GM18511 (cell line): ENCODE results near the gene PLCG2.

Experiments used
- ATAC-seq: cut with Tn5 transposase; IDR thresholded peaks from one replicate; pipeline ENCODE4 v1.9.1; 2021; ENCODE audit warnings: mild to moderate bottlenecking, moderate library complexity; ENCODE audit not compliant: unreplicated experiment

The PLCG2 gene

DNA sequence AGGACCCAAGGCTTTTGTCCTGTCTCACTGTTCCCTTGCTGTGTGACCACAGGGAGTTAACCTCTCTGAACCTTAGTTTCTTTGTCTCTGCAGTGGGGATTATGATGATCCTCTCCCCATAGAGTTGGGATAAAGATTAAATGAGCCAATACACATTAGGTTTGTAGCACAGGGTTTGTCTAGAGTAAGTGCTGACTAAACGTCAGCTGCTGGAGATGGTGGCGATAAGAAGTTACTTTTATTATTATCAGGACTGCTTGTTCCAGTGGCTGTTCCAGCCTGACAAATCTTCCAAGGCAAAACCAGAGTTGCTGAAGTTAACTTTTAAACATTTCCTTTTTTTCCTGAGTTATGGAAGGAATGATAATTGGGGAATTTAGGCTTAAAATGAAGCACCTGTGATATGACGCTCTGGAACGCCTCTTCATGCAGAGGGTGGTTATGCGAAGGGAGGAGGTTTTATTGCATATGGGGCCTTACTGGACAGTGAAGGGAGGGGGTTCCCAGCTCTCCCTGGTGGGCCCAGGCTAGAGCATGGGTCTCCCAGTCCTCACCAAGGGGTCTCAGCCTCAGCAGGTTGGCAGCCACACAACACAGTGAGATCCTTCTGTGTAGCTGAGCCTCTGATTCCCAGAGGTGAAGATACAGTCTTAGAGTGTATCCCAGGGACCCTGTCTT is 35.8 kb downstream of the PLCG2 start:
- ATAC-seq, result no peak

DNA sequence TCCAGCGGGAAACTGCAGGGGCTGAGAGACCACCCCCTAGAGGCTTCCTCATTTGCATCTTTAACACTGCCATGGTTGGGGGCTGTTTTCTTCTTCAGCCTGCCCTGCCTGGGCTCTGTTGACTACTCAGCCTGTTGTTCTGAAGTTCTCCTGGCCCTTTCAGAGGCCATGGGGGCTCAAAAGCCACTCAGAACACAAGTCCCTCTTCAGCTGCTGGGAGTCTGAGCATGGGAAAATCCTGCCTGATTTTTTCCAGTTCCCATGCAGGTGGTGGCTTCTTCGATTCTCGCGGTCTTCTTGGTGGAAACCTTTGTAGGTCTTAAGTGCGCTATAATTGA is 36.3 kb downstream of the PLCG2 start:
- ATAC-seq, result no peak

GRCh38 chr16:81816351-81816750 is 37.3 kb downstream of the PLCG2 start:
- peak; percentile 1 for ATAC-seq

DNA sequence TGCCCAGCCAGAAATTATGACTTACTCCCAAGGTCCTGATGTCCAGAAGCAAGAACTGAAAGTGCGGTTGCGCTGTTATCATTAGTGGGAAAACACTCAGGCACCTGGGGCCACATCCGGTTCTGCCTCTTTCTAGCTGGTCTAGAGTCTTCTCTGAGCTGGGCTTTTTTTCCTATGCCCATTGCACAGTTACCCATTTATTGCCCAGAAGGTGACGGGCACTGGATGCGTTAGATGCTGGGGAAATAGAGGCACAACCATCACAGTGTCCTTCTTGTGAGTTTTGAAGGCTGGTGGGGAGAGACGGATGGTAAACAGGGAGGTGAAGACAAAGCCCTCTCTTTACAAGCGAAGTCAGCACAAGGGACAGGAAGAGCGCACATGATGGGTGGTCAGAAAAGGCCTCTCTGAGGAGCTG is 37.7 kb downstream of the PLCG2 start:
- ATAC-seq, result peak; percentile 30

DNA sequence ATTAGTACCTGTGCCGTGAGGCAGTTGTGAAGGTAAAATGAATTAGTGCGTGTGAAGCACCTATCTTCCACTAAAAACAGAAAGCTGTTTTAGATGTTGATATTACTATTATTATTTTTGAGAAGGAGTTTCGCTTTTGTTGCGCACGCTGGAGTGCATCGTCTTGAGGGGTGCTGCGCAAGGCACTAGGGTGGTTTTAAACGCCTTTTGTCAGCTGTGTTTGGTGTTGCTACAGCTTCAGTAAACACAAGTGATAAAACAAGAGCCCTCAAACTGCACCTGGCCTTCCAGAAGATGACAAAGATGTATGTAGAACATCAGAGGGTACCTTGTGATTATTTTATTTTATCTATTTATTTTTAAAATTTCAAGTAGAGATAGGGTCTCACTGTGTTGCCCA is 38.2 kb downstream of the PLCG2 start:
- ATAC-seq, result peak; percentile 29

DNA sequence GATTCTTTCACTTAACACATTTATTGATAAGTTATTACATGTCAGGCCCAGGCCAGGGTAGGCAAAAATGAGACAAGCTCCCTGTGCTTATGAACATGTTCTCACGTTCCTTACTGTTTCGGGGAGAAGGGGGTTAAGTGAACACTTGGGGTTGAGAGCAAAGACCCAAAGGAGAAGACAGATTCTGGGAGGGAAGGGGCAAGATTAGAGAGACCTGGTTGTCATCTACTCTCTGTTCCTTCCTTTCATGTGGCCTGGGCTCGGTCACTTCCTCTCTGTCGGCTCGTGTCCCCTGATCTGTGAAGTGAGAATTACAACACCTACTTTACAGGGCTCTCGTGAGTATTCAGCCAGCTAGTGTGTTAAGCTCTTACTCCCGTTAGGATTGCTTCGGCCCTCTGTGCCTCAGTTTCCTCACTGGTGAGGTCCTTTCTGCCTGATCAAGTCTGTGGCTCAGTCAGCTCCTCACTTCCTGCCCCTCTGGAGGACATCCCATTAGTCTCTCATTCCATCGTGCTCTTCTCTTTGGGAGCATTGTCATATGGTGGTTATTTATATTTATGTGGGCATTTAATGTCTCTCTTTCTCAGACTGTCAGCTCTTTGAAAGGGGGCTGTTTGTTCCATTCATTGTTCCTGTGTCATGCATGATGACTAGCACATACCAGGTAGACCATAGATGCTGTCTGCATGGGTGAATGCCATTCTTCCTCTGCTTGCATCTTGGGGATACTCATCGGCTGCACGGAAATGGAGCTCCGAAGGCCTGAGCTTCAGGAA is 38.9 kb downstream of the PLCG2 start:
- peak; percentile 39 for ATAC-seq

DNA sequence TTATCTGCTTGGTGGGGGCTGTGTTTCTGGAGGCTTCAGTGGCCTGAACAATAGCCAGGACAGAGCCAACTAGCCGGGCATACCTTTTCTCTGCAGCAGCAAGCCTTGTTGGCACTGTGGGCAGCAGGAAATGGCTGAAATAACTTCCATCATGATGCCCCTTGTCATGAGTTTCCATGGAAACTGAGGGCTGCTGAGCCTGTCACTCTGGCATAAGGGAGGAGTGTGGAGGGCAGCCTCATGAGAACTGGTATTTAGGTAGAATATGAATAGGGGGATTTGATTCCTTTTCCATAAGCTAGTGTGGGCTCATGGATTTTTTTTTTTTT is 39.4 kb downstream of the PLCG2 start:
- no peak for ATAC-seq

- ATAC-seq, result no peak
Observed at GRCh38 chr16:81818905-81819304, 39.8 kb downstream of the PLCG2 start.

GRCh38 chr16:81821436-81822128 is 42.5 kb downstream of the PLCG2 start:
- ATAC-seq, result peak; percentile 55

DNA sequence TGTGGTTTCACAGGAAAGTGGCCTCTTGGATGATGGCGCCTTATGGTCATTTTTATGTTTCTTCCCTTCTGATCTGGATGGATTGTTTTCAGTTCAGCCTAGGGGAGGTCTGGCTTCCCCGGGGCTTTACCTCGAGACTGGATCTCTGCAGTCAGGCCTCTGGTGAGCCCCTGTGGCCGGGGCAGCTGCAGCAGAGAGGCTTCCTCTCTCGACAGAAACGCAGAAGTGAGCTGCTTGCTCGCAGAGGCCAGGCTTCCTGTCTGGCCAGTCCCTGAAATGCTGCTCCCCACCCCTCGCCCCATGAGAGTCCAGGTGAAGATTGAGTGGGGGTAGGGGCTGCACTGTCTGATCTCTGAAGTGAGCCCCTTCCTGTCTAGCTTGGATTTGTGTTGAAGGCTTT is 44.0 kb downstream of the PLCG2 start:
- peak; percentile 51 for ATAC-seq

DNA sequence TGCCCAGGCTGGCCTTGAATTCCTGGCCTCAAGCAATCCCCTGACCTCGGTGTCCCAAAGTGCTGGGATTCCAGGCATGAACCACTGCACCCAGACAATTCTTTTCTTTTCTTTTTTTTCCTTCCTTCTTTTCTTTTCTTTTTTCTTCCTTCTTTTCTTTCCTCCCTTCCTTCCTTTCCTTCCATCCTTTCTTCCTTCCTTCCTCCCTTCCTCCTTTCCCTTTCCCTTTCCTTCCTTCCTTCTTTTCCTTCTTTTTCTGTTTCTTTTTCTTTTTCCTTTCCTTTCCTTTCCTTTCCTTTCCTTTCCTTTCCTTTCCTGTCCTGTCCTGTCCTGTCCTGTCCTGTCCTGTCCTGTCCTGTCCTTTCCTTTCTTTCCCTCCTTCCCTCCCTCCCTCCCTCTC is 44.6 kb downstream of the PLCG2 start:
- no peak for ATAC-seq

- no peak for ATAC-seq
Observed at GRCh38 chr16:81826523-81826922, 47.4 kb downstream of the PLCG2 start.

GRCh38 chr16:81830845-81831540 is 51.9 kb downstream of the PLCG2 start:
- peak; percentile 2 for ATAC-seq

- ATAC-seq, result peak; percentile 75
Observed at GRCh38 chr16:81831722-81832126, 52.6 kb downstream of the PLCG2 start.

- no peak for ATAC-seq
Observed at GRCh38 chr16:81832801-81833547, 53.9 kb downstream of the PLCG2 start.

DNA sequence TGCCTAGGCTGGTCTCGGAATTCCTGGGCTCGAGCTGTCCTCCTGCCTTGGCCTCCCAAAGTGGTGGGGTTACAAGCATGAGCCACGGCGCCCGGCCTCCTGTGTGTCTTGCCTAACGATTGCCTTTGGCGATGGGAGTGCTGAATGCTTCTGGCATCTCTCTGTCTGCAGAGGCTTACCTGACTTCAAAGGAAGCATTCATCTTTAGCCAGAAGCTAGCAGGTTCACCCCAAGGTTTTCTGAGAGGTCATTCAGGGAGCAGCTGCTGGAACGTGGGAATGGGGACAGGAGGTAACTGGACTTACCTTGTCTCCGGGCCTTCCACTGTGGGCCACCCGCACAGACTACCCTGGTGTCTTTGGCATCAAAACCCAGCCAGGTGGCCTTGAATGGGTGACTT is 54.7 kb downstream of the PLCG2 start:
- no peak for ATAC-seq

DNA sequence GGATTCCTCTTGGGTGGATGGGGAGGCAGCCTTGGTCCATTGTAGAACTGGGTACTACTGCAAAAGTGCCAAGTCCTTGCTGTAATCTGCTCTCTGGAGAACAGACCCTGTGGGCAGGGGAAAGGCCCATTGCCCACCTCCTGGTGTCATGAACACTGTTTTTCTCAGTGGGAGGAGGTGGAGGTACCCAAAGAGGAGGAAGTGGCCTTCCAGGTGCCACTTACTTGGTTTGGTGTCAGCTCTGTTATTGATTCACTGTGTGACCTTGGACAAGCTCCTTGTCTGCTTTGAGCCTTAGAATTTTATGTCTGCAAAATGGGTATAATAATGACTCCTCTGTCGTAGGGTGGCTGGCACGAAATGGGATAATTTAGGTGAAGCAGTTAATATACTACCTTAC is 55.8 kb downstream of the PLCG2 start:
- no peak for ATAC-seq

- ATAC-seq, result peak; percentile 71
Observed at GRCh38 chr16:81836279-81837054, 57.4 kb downstream of the PLCG2 start.

DNA sequence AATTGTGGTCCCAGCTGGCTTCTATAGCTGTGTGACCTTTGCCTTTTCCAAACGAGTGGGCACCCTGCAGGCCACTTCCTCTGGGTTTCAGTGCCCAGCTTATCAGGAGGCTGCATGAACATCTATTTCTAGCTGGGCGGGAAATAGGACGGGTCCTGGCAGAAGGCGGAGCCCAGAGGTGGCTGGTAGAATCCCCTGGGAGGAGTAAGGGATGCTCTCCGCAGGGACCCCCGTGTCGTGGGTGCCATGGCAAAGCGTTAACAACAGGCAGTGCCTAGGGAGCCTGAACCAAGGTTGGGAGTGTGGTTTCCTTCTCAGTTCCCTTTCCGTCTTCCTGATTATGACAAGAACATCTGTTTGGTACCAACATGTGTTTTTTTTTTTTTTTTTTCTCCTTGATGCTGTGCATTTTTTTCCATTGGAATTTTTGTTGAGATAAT is 58.2 kb downstream of the PLCG2 start:
- ATAC-seq, result no peak

DNA sequence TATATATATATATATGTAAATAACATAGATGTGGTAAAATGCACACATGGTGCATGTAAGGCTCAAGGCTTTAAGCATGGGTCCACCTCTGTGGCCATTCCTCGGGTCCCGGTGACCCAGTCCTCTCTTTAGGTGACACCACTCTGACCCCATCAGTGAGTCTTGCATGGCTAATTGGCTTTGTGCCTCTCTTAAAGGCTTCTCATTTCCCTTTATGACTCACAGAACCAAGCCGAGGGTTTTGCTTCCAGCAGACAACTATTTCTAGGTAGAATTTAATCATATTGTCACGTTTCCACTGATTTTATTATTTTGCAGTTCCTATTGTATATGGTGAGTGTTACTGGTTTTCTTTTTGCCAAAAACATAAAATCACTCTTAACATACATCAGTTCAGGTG is 59.7 kb downstream of the PLCG2 start:
- peak; percentile 40 for ATAC-seq
